ENCODE measurements around the gene NPAS3. TPM values are rescaled to one million over a fixed set of nuclear protein-coding genes. Genes with fewer than 3 reads are reported as not detected.

Gene NPAS3
- total and polyA plus RNA-seq, 2 donors: 1.0 to 1.2 TPM

DNA sequence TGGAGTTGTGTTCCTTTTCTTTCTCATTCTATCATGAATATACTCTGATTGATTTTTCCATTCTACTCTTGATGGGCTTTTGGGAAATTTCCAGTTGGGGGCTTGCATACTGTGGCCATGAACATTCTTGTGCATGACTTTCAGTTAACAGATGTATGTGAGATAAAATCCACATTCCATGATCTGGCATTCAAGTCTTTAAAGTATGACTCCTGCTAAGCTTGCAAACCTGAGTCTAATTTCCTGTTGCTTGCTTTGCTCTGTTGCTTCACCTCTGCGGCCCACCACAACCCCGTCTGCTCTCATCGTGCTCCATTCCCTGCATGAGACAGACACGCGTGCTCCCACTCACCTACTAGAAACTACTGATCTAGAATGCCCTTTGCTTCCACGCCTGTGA, 24.3 kb upstream of the NPAS3 start:
- WGBS: 96% methylated on average over 6 of the region's 6 CpGs
- no peak overlapping the region for H3K27ac ChIP-seq (ENCODE audit: low read depth in 1 of 2, low read length in 1 of 2)
- H3K27me3 ChIP-seq (ENCODE audit: control insufficient read depth in 2 of 2, insufficient read depth in 1 of 2, low read length in 1 of 2): no peaks in the 10 kb centered on the region
- no peaks in the 10 kb centered on the region for H3K9me3 ChIP-seq (ENCODE audit: control insufficient read depth in 2 of 2, insufficient read depth in 1 of 2, low read length in 1 of 2)
- no peak overlapping the region for H3K4me3 ChIP-seq (ENCODE audit: low read length in 2 of 2)
- DNase-seq (ENCODE audit: low read depth in 6 of 9, low spot score in 9 of 9): no peak
- no peaks in the 10 kb centered on the region for H3K4me1 ChIP-seq (ENCODE audit: control insufficient read depth in 2 of 2, insufficient read depth in 2 of 2, low read length in 2 of 2)
- H3K36me3 ChIP-seq (ENCODE audit: control insufficient read depth in 2 of 2, insufficient read depth in 2 of 2, low read length in 1 of 2): no peaks in the 10 kb centered on the region

DNA sequence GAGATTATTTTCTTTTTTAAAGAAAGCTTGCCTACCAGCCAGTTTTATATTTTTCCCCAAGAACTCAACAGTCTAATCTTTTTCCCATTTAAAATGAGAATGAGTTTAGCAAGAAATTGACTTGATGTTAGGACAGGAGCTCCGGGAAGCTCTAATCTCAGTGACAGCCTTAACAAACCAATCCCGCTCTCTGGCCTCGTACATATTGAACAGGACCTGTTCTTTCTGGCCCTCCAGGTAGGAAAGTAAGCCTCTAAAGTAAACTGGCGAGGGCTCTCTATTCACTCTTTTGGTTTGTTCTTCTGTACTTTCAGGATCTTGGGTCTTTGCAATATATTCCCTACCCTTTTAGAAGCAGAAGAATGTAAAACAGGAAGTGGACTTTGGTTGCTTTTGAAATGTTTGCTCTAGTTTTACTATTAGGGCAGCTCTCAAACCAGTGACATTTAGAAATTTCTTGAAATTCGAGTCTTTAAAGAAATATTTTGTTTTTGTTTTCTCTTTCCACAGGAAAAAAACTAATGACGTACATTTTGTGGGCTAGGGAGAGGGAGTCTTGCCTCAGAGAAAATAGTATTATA, 17.9 kb upstream of the NPAS3 start:
- H3K27me3 ChIP-seq (ENCODE audit: control insufficient read depth in 2 of 2, insufficient read depth in 1 of 2, low read length in 1 of 2): no peaks in the 10 kb centered on the region
- no peak overlapping the region for H3K4me3 ChIP-seq (ENCODE audit: low read length in 2 of 2)
- no peak overlapping the region for H3K27ac ChIP-seq (ENCODE audit: low read depth in 1 of 2, low read length in 1 of 2)
- H3K9me3 ChIP-seq (ENCODE audit: control insufficient read depth in 2 of 2, insufficient read depth in 1 of 2, low read length in 1 of 2): no peaks in the 10 kb centered on the region
- no peak for DNase-seq (ENCODE audit: low read depth in 6 of 9, low spot score in 9 of 9)
- H3K4me1 ChIP-seq (ENCODE audit: control insufficient read depth in 2 of 2, insufficient read depth in 2 of 2, low read length in 2 of 2): no peaks in the 10 kb centered on the region
- no peaks in the 10 kb centered on the region for H3K36me3 ChIP-seq (ENCODE audit: control insufficient read depth in 2 of 2, insufficient read depth in 2 of 2, low read length in 1 of 2)
- WGBS: 76% methylated on average over 6 of the region's 6 CpGs

DNA sequence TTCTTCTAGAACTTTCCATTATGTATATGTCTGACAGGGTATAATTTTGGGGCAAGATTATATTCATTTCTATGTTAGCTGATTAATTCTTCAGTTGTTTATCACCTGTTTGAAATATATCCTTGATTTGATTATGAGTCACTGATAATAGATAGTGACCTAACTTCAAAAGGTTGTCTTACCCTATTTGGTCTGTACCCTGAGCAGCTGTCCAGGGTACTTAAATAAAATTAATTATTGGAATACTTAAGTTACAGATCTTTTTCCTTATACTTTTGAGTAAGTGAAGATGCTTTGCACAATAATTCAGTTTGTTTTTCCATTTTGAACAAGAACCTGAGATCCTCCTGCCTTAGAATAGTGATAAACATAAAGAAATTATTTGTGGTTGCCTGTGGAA, 13.2 kb upstream of the NPAS3 start:
- no peak overlapping the region for H3K4me3 ChIP-seq (ENCODE audit: low read length in 2 of 2)
- no peaks in the 10 kb centered on the region for H3K4me1 ChIP-seq (ENCODE audit: control insufficient read depth in 2 of 2, insufficient read depth in 2 of 2, low read length in 2 of 2)
- peaks cover 2% of the 10 kb centered on the region in 2 donors for H3K27me3 ChIP-seq (ENCODE audit: control insufficient read depth in 2 of 2, insufficient read depth in 1 of 2, low read length in 1 of 2)
- no peaks in the 10 kb centered on the region for H3K9me3 ChIP-seq (ENCODE audit: control insufficient read depth in 2 of 2, insufficient read depth in 1 of 2, low read length in 1 of 2)
- no peak for DNase-seq (ENCODE audit: low read depth in 6 of 9, low spot score in 9 of 9)
- H3K27ac ChIP-seq (ENCODE audit: low read depth in 1 of 2, low read length in 1 of 2): no peak overlapping the region
- no peaks in the 10 kb centered on the region for H3K36me3 ChIP-seq (ENCODE audit: control insufficient read depth in 2 of 2, insufficient read depth in 2 of 2, low read length in 1 of 2)

DNA sequence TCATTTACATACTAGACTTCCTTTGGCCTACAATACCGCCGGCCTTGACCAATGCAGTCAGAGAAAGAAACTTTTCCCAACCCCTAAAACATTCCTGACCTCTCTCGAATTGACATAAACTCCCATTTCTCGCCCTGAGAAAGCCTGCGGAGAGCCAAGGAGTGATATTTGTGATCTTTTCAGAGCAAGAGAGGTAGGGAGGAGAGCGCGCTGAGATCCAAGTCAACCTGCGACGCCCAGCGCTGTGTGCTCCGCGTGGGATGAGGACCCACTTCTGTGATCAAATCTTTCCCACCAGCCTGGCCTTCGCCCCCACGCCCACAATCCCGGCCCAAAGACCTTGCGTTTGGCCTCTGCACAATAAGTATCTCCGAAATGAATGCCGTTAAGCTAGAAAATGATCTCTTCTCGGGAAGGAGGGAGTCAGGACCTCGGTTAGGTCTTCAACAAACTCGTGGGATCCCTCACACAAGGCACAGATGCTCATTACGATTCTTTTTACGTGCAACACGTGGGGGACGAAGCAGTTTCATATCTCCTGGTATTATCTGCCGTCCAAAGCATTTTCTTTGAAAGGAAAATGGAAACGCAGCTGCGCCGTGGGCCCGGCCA, 6.3 kb upstream of the NPAS3 start:
- WGBS: 39% methylated on average over 30 of the region's 30 CpGs
- Histone ChIP-seq H3K4me1 (ENCODE audit: control insufficient read depth in 2 of 2, insufficient read depth in 2 of 2, low read length in 2 of 2) (peaks cover 0 to 22% of the 10 kb centered on the region in 2 donors), H3K27me3 (ENCODE audit: control insufficient read depth in 2 of 2, insufficient read depth in 1 of 2, low read length in 1 of 2) (peaks cover 55 to 66% of the 10 kb centered on the region in 2 donors), H3K9me3 (ENCODE audit: control insufficient read depth in 2 of 2, insufficient read depth in 1 of 2, low read length in 1 of 2) (peaks cover 0 to 2% of the 10 kb centered on the region in 2 donors), H3K36me3 (ENCODE audit: control insufficient read depth in 2 of 2, insufficient read depth in 2 of 2, low read length in 1 of 2) (no peaks in the 10 kb centered on the region), H3K27ac (ENCODE audit: low read depth in 1 of 2, low read length in 1 of 2) (no peak overlapping the region), H3K4me3 (ENCODE audit: low read length in 2 of 2) (no peak overlapping the region)
- no peak for DNase-seq (ENCODE audit: low read depth in 6 of 9, low spot score in 9 of 9)

DNA sequence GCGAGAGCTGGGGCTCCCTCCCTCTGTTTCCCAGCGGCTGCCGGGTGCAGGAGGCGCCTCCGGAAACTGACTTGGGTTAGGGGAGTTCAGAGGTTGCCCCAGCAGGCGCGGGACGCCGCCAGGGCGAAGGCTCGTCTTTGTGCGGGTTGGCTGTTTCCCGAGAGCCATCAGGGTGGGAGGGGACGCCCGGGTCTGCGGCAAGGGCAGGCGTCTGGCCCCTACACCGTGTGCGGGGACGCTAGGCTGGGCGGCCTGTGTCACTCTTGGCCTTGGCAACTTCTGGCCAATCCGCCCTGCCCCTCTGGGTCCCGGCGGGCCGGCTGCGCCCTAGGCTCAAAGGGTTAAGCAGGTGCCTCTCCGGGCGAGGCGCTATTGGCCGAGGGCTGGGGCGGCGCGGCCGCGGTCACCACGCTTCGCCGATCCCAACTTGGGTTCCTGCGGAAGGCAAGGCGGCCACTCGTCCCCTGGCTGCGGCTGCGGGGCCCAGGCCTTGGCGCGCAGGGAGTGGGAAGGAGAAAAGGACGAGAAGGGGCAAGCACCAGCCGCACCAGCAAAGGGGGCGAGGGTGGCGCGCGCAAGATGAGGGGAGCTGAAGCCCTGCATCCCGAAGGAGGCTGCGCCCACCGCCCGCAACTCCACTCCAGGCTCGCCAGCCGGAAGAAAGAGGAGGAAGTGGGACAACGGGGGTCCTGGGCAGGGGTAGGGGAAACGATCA, 5.6 kb upstream of the NPAS3 start:
- 2% methylated on average over 59 of the region's 59 CpGs for WGBS
- Histone ChIP-seq H3K4me3 (ENCODE audit: low read length in 2 of 2) (no peak overlapping the region), H3K9me3 (ENCODE audit: control insufficient read depth in 2 of 2, insufficient read depth in 1 of 2, low read length in 1 of 2) (peaks cover 0 to 2% of the 10 kb centered on the region in 2 donors), H3K36me3 (ENCODE audit: control insufficient read depth in 2 of 2, insufficient read depth in 2 of 2, low read length in 1 of 2) (no peaks in the 10 kb centered on the region), H3K27me3 (ENCODE audit: control insufficient read depth in 2 of 2, insufficient read depth in 1 of 2, low read length in 1 of 2) (peaks cover 62 to 73% of the 10 kb centered on the region in 2 donors), H3K27ac (ENCODE audit: low read depth in 1 of 2, low read length in 1 of 2) (no peak overlapping the region), H3K4me1 (ENCODE audit: control insufficient read depth in 2 of 2, insufficient read depth in 2 of 2, low read length in 2 of 2) (peaks cover 0 to 25% of the 10 kb centered on the region in 2 donors)
- no peak for DNase-seq (ENCODE audit: low read depth in 6 of 9, low spot score in 9 of 9)

DNA sequence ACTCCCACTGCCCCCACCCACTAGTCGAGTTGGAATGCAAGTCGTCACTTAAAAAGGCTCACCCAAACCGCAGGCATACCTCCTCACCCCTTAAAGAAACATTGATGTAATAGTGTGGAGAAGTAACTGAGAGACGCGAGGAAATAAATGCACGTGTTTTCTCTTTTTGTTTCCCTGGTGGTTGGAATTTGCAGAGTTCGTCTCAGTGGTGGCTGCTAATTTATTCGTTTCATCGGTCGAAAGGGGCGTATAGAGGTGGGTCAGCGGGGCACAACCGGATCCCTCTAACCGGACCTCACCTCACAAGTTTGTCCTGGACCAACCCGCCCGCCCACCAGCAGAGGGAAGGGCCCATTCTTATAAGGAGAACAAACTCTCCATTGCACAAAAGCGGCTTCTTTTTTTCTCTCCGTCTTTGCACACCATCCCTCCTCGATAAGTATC, 5.0 kb upstream of the NPAS3 start:
- DNase-seq (ENCODE audit: low read depth in 6 of 9, low spot score in 9 of 9): no peak
- H3K4me1 ChIP-seq (ENCODE audit: control insufficient read depth in 2 of 2, insufficient read depth in 2 of 2, low read length in 2 of 2): peaks cover 0 to 26% of the 10 kb centered on the region in 2 donors
- H3K36me3 ChIP-seq (ENCODE audit: control insufficient read depth in 2 of 2, insufficient read depth in 2 of 2, low read length in 1 of 2): no peaks in the 10 kb centered on the region
- WGBS: 2% methylated on average over 19 of the region's 19 CpGs
- H3K9me3 ChIP-seq (ENCODE audit: control insufficient read depth in 2 of 2, insufficient read depth in 1 of 2, low read length in 1 of 2): peaks cover 0 to 2% of the 10 kb centered on the region in 2 donors
- peaks cover 66 to 78% of the 10 kb centered on the region in 2 donors for H3K27me3 ChIP-seq (ENCODE audit: control insufficient read depth in 2 of 2, insufficient read depth in 1 of 2, low read length in 1 of 2)
- no peak overlapping the region for H3K4me3 ChIP-seq (ENCODE audit: low read length in 2 of 2)
- no peak overlapping the region for H3K27ac ChIP-seq (ENCODE audit: low read depth in 1 of 2, low read length in 1 of 2)

DNA sequence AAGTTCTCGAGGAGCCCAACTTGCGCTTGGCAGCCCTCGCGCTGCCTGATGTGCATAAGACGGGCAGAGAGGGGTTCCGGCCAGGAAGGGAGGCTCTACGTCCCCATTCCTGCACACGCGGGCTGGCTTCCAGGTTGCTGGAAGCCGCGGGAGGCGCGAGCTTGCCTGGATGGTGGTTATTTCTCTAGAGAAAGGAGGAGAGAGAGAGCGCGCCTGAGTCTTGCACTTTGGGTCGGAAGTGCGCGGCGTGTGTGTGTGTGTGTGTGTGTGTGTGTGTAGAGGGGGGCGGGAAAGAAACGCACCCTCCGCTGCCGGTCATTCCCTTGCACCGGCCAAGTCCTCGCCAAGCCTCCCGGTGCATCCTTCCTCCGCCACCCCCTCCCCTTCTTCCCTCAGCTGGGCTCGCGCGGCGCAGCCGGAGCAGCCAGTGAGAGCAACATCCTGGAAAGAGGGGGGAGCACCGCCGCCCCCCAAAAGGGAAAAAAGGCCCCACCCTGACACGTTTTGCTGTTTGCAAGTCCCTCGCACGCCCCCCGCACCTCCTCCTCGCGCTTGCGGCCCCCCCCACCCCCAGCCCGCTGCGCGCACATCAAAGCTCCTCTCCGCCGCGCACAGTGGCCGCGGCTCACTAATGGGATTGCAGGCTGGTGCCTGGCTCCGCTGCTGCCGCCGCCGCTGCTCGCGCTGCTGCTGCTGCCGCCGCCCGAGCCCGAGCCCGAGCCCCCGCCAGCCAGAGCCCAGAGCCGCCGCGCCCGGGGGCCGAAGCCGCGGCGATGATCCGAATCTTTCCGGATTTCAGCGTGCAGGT, 4.4 kb upstream of the NPAS3 start:
- WGBS: 1% methylated on average over 70 of the region's 72 CpGs
- H3K4me1 ChIP-seq (ENCODE audit: control insufficient read depth in 2 of 2, insufficient read depth in 2 of 2, low read length in 2 of 2): peaks cover 0 to 26% of the 10 kb centered on the region in 2 donors
- H3K36me3 ChIP-seq (ENCODE audit: control insufficient read depth in 2 of 2, insufficient read depth in 2 of 2, low read length in 1 of 2): no peaks in the 10 kb centered on the region
- H3K27ac ChIP-seq (ENCODE audit: low read depth in 1 of 2, low read length in 1 of 2): no peak overlapping the region
- peak overlapping the region in 1 of 2 donors; percentile 5 for H3K4me3 ChIP-seq (ENCODE audit: low read length in 2 of 2)
- peaks cover 0 to 2% of the 10 kb centered on the region in 2 donors for H3K9me3 ChIP-seq (ENCODE audit: control insufficient read depth in 2 of 2, insufficient read depth in 1 of 2, low read length in 1 of 2)
- DNase-seq (ENCODE audit: low read depth in 6 of 9, low spot score in 9 of 9): no peak
- peaks cover 64 to 78% of the 10 kb centered on the region in 2 donors for H3K27me3 ChIP-seq (ENCODE audit: control insufficient read depth in 2 of 2, insufficient read depth in 1 of 2, low read length in 1 of 2)

DNA sequence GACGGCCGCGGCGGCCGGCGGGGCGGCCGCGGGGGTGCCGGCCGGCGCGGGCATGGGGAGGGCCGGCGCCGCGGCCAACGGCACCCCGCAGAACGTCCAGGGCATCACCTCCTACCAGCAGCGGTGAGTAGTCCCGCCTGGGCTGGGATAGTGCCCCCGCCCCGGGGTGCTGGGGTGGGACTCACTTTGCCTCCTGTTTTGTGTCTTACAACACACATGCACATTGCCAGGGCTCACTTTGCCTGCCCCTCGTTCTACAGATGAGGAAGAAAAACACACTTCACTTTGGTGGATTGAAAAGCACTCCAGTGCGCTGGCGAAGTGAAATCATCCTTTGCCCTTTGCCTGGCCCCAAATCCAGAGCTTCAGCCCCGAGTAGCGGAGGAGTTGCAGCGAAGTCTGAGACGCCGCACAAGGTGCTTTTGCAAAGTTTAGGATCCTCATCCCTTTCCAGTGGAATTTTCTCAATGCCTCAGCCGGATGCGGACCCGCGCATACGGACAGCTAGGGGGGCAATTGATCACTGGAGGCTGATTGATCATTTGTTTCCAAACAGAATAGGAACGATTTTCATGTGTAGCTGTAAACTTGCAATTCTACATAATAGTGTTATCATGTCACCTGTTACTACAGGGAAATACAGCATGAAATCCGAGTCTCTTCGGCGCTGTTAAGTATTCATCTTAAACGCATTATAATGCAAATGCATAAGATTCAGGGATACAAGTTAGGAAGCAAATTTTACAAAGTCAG, 3.6 kb upstream of the NPAS3 start:
- peaks cover 68 to 83% of the 10 kb centered on the region in 2 donors for H3K27me3 ChIP-seq (ENCODE audit: control insufficient read depth in 2 of 2, insufficient read depth in 1 of 2, low read length in 1 of 2)
- DNase-seq (ENCODE audit: low read depth in 6 of 9, low spot score in 9 of 9): peak in 1 of 9 donors; percentile 19
- no peak overlapping the region for H3K27ac ChIP-seq (ENCODE audit: low read depth in 1 of 2, low read length in 1 of 2)
- peaks cover 0 to 2% of the 10 kb centered on the region in 2 donors for H3K9me3 ChIP-seq (ENCODE audit: control insufficient read depth in 2 of 2, insufficient read depth in 1 of 2, low read length in 1 of 2)
- H3K36me3 ChIP-seq (ENCODE audit: control insufficient read depth in 2 of 2, insufficient read depth in 2 of 2, low read length in 1 of 2): no peaks in the 10 kb centered on the region
- WGBS: 4% methylated on average over 42 of the region's 42 CpGs
- peaks cover 0 to 26% of the 10 kb centered on the region in 2 donors for H3K4me1 ChIP-seq (ENCODE audit: control insufficient read depth in 2 of 2, insufficient read depth in 2 of 2, low read length in 2 of 2)
- no peak overlapping the region for H3K4me3 ChIP-seq (ENCODE audit: low read length in 2 of 2)

All from thymus (tissue), 11 donors.